K562 (cell line): ENCODE data around the gene ITGAE. TPM values are rescaled to one million over a fixed set of nuclear protein-coding genes. Genes with fewer than 3 reads are reported as not detected.

Experiments used
- ATAC-seq: fragments of 200-7000 bp; cut with Tn5 transposase; 3 replicates; pipeline ENCODE4 v1.9.1; 2020; ENCODE audit warnings: moderate library complexity
- BruUV-seq: library from RNA; stranded (reverse); fragments of 400-500 nt; replicated peaks from 2 replicates; lab custom pipeline; 2021; lab: Mats Ljungman, UMichigan
- CTCF ChIA-PET: fragments of 300-600 bp; formaldehyde crosslinking; extraction: SDS; loops from one replicate; lab custom pipeline; 2021; ENCODE audit warnings: low intra/inter-chr PET ratio; lab: Yijun Ruan, JAX
- POLR2A ChIA-PET: fragments of 300-600, 350-650 bp; sonication (Branson Sonifier 250); formaldehyde crosslinking; extraction: SDS; loops from one replicate; lab custom pipeline; 2021; ENCODE audit warnings: antibody characterized with exemption, inconsistent platforms; lab: Yijun Ruan, JAX
- DNase-seq, 4 experiments: peaks; one replicate each; pipeline versions ENCODE4 v3.0.0 to v3.0.0-alpha.2; 2011 to 2018; ENCODE audit warnings: low spot score in 3 of 4, mixed read lengths in 3 of 4; ENCODE audit errors: extremely low read depth in 1 of 4
- FAIRE-seq: peaks from 2 replicates; lab custom pipeline; 2011; peaks lifted over from hg19 to GRCh38; lab: Jason Lieb, UNC
- H2AFZ ChIP-seq: 2 replicates; pipeline ENCODE4 v1.6.0; 2011; ENCODE audit warnings: low read depth, low read length, control low read depth, inconsistent platforms
- H3K27ac ChIP-seq: fragments of 200-600 bp; 3 replicates; pipeline ENCODE4 v1.8.0; 2011; ENCODE audit warnings: low read depth, mild to moderate bottlenecking, control low read depth, inconsistent platforms, low read length, moderate library complexity, mixed read lengths; ENCODE audit errors: extremely low read depth
- H3K27me3 ChIP-seq, 2 experiments: fragments of 300-600 bp in 1 of 2; 2 replicates in 1 of 2; 3 replicates in 1 of 2; pipeline versions ENCODE4 v1.6.0 to v1.8.0; 2011; ENCODE audit warnings: inconsistent platforms in 2 of 2, low read length in 2 of 2, mild to moderate bottlenecking in 1 of 2, mixed read lengths in 1 of 2, moderate library complexity in 1 of 2; ENCODE audit not compliant: control insufficient read depth in 2 of 2, insufficient read depth in 2 of 2
- H3K36me3 ChIP-seq: fragments of 300-600 bp; 3 replicates; pipeline ENCODE4 v1.8.0; 2011; ENCODE audit warnings: mild to moderate bottlenecking, low read length, inconsistent platforms; ENCODE audit not compliant: control insufficient read depth, insufficient read depth
- H3K4me1 ChIP-seq, 2 experiments: fragments of 200-600 bp in 1 of 2; replicated peaks in 1 of 2; 2 replicates in 1 of 2; 3 replicates in 1 of 2; pipeline versions ENCODE4 v1.5.1 to v1.8.0; 2011; ENCODE audit warnings: inconsistent platforms in 2 of 2, low read length in 2 of 2, mild to moderate bottlenecking in 1 of 2, mixed read lengths in 1 of 2, moderate library complexity in 1 of 2; ENCODE audit not compliant: control insufficient read depth in 2 of 2, insufficient read depth in 2 of 2
- H3K4me2 ChIP-seq: 2 replicates; pipeline ENCODE4 v1.6.1; 2011; ENCODE audit warnings: low read length, control low read depth, inconsistent platforms, mixed read lengths; ENCODE audit not compliant: insufficient read depth
- H3K4me3 ChIP-seq: fragments of 200-600 bp; sonication (generic), shearing (Covaris generic); 2 replicates; pipeline ENCODE4 v1.5.1; 2016; ENCODE audit warnings: control low read depth, inconsistent platforms
- H3K79me2 ChIP-seq: fragments of 200-600 bp; 3 replicates; pipeline ENCODE4 v1.8.0; 2011; ENCODE audit warnings: low read length, inconsistent platforms; ENCODE audit not compliant: control insufficient read depth, insufficient read depth
- H3K9ac ChIP-seq, 2 experiments: 2 replicates each; pipeline versions ENCODE4 v1.6.0 to v1.6.1; 2011; ENCODE audit warnings: low read depth in 2 of 2, low read length in 2 of 2, control low read depth in 1 of 2, inconsistent platforms in 1 of 2, mild to moderate bottlenecking in 1 of 2, mixed read lengths in 1 of 2; ENCODE audit not compliant: insufficient read depth in 1 of 2
- H3K9me1 ChIP-seq: one replicate; pipeline ENCODE4 v1.6.0; 2011; ENCODE audit warnings: inconsistent platforms, mild to moderate bottlenecking, low read length, moderate library complexity; ENCODE audit not compliant: control insufficient read depth, insufficient read depth
- H3K9me3 ChIP-seq: replicated peaks from 2 replicates; pipeline ENCODE4 v1.5.1; 2011; ENCODE audit warnings: low read depth, low read length, inconsistent platforms; ENCODE audit not compliant: control insufficient read depth, insufficient read depth
- H4K20me1 ChIP-seq: replicated peaks from 2 replicates; pipeline ENCODE4 v1.6.1; 2011; ENCODE audit warnings: low read length, inconsistent platforms, mixed read lengths; ENCODE audit not compliant: control insufficient read depth, insufficient read depth
- E2F6 ChIP-seq, 2 experiments: IDR thresholded peaks; 2 replicates each; pipeline ENCODE4 v1.6.1; 2011; ENCODE audit warnings: borderline replicate concordance in 1 of 2, control low read depth in 1 of 2, low read depth in 1 of 2, low read length in 1 of 2, mild to moderate bottlenecking in 1 of 2, mixed read lengths in 1 of 2, moderate library complexity in 1 of 2; ENCODE audit not compliant: insufficient read depth in 1 of 2, insufficient read length in 1 of 2, poor library complexity in 1 of 2, severe bottlenecking in 1 of 2; ENCODE audit errors: extremely low read depth in 1 of 2
- HBP1 ChIP-seq: fragments of 450-650 bp; formaldehyde crosslinking; IDR thresholded peaks from 2 replicates; pipeline ENCODE4 v1.4.0; 2022; ENCODE audit warnings: missing genetic modification characterization
- LCOR ChIP-seq: sonication (generic); formaldehyde crosslinking; IDR thresholded peaks from 2 replicates; pipeline ENCODE4 v1.8.0; 2022; ENCODE audit warnings: mild to moderate bottlenecking, missing genetic modification reagents
- NCOA4 ChIP-seq: fragments of 450-650 bp; IDR thresholded peaks from 2 replicates; pipeline ENCODE4 v1.6.1; 2018; ENCODE audit warnings: mild to moderate bottlenecking; ENCODE audit not compliant: partially characterized antibody
- POLR2A ChIP-seq: fragments of 450-650 bp; conservative IDR thresholded peaks from 2 replicates; pipeline ENCODE4 v1.6.1; 2016
- POLR3G ChIP-seq: IDR thresholded peaks from 2 replicates; pipeline ENCODE4 v1.6.1; 2011; ENCODE audit not compliant: insufficient read length, insufficient replicate concordance; ENCODE audit errors: extremely low read depth
- PTRF ChIP-seq: fragments of 450-650 bp; IDR thresholded peaks from 2 replicates; pipeline ENCODE4 v1.6.1; 2016; ENCODE audit warnings: mild to moderate bottlenecking, missing genetic modification characterization, missing compliant biosample characterization
- RBM39 ChIP-seq: fragments of 200-400 bp; formaldehyde crosslinking; optimal IDR thresholded peaks from 2 replicates; pipeline ENCODE3; 2018; ENCODE audit warnings: low read depth, low read length
- TCF7L2 ChIP-seq: fragments of 150-350 bp; IDR thresholded peaks from 2 replicates; pipeline ENCODE4 v1.6.1; 2016; ENCODE audit warnings: low read depth, mild to moderate bottlenecking, low read length, moderate library complexity
- TSHZ1 ChIP-seq: fragments of 250-450 bp; sonication (Bioruptor Pico); IDR thresholded peaks from 2 replicates; pipeline ENCODE4 v1.4.0; 2020; ENCODE audit warnings: mild to moderate bottlenecking, moderate library complexity
- ZFX ChIP-seq: sonication (generic); formaldehyde crosslinking; IDR thresholded peaks from 2 replicates; pipeline ENCODE4 v1.8.0; 2022; ENCODE audit warnings: mild to moderate bottlenecking, missing genetic modification reagents, moderate library complexity
- ZNF146 ChIP-seq: IDR thresholded peaks from one replicate; pipeline ENCODE4 v1.6.1; 2018; ENCODE audit warnings: missing compliant biosample characterization; ENCODE audit not compliant: unreplicated experiment
- WGBS: fragments of 100-300 bp; shearing (Covaris generic); methylation state at CpG from one replicate; pipeline ENCODE4 v1.1.6; 2016; ENCODE audit warnings: low coverage, mixed read lengths; ENCODE audit not compliant: insufficient coverage; ENCODE audit errors: missing lambda C conversion rate; 5-methylcytosine and 5-hydroxymethylcytosine counted together
- in situ Hi-C: fragments of 300-500 bp; cut with MboI; formaldehyde crosslinking; loops from 4 replicates; pipeline ENCODE4 v1.15.0; 2018; ENCODE audit warnings: inconsistent platforms, mixed read lengths
- intact Hi-C: fragments of 100-400 bp; cut with micrococcal nuclease; formaldehyde crosslinking; loops from 2 replicates; pipeline ENCODE4 v1.14.2; 2022
- polyA plus RNA-seq, 8 experiments: library from polyadenylated mRNA; depleted of rRNA in 4 of 8; stranded (reverse) in 5 of 8; unstranded in 3 of 8; fragments of >200 nt; fragmentation: Nextera tagmentation in 2 of 8; fragmentation: Illumina TruSeq in 1 of 8; extraction: Ambion mirVana in 2 of 8; extraction: Trizol in 1 of 8; gene quantifications; 2 replicates each; pipeline versions ENCODE4 v1.2.1 to v1.2.3, GENCODE V29; 2011 to 2014; ENCODE audit warnings: inconsistent platforms in 1 of 8, missing spikeins in 1 of 8
- total RNA-seq, 7 experiments: library from RNA; depleted of rRNA in 6 of 7; stranded (reverse); fragments of >200 nt in 6 of 7; fragmentation: Illumina TruSeq in 2 of 7; extraction: Trizol in 2 of 7; gene quantifications; 2 replicates each; pipeline versions ENCODE4 v1.2.1 to v1.2.3, GENCODE V29; 2011 to 2021; ENCODE audit warnings: low replicate concordance in 1 of 7

Gene ITGAE
- total and polyA plus RNA-seq, 9 of the 15 experiments (the other 6 are each of a cell fraction or from before 2014, with no cell fraction given), result 14.8 to 160 (median 27.0) TPM

GRCh38 chr17:3724378-3725077 lies 76.5 kb downstream of the ITGAE start (continued):
- no peak for TF ChIP-seq ZFX (CRISPR knock-in tag)
- TF ChIP-seq POLR3G, result no peak
- TF ChIP-seq POLR2A, result no peak
- TF ChIP-seq ZNF146 (CRISPR knock-in tag), result no peak
- TF ChIP-seq PTRF (tag), result no peak

GRCh38 chr17:3723556-3724377 lies 77.2 kb downstream of the ITGAE start, which contains the start of gene HASPIN:
TSS of gene HASPIN (plus strand) at chr17:3723903. CDS start at chr17:3723936, 33 bp downstream.
- BruUV-seq, result no TSS peak
- intact Hi-C loops (no loop called here), in situ Hi-C loops (no loop called here)
- ATAC-seq, result peak; percentile 94
- WGBS, result 0% methylated on average over 60 of the region's 98 CpGs
- peak within 1 kb of the TSS; percentile 95 for H3K4me2 ChIP-seq
- no peak for FAIRE-seq
- H3K9me1 ChIP-seq, result no peaks in the 10 kb centered on the region
- POLR2A ChIA-PET, result interaction anchor here (0.6 to 1.6 kb wide), 9 partner anchors 9 to 1747 kb away, joined by 3 to 5 read pairs (median 3); no protein-coding TSS in a partner anchor
- H3K9ac ChIP-seq, result peak within 1 kb of the TSS; percentile 92 to 100
- H2AFZ ChIP-seq, result peak within 1 kb of the TSS; percentile 98
- CTCF ChIA-PET, result no interaction called here
- no peaks in the 10 kb centered on the region for H3K9me3 ChIP-seq
- DNase-seq, result peak; percentile 94 to 98 (median 98)
- peak within 1 kb of the TSS; percentile 86 for H3K4me3 ChIP-seq
- H4K20me1 ChIP-seq, result no peaks in the 10 kb centered on the region
- H3K79me2 ChIP-seq, result peaks cover 49% of the 10 kb centered on the region
- no peaks in the 10 kb centered on the region for H3K27me3 ChIP-seq
- peaks cover 19% of the 10 kb centered on the region in 2 experiments for H3K4me1 ChIP-seq
- H3K27ac ChIP-seq, result peak within 1 kb of the TSS; percentile 92
- H3K36me3 ChIP-seq, result peaks cover 36% of the 10 kb centered on the region
- TF ChIP-seq NCOA4 (no peak), E2F6 (IDR thresholded peaks at IDR 0.05; ENCODE audit: borderline replicate concordance in 1 of 2, extremely low read depth in 1 of 2, insufficient read depth in 1 of 2, insufficient read length in 1 of 2, low read depth in 1 of 2, low read length in 1 of 2, poor library complexity in 1 of 2, severe bottlenecking in 1 of 2) (peak; percentile 66 to 67), LCOR (CRISPR knock-in tag) (0 out of 2 replicates have a peak, but pooled peaks have one; percentile 42), TSHZ1 (CRISPR knock-in tag) (no peak), TCF7L2 (no peak), HBP1 (no peak), RBM39 (no peak)
